ENCODE data around the gene EDA. TPM values are rescaled to one million over a fixed set of nuclear protein-coding genes. Genes with fewer than 3 reads are reported as not detected.

Gene EDA
- total and polyA plus RNA-seq, 10 of the 15 experiments (the other 5 are each of a cell fraction or from before 2014, with no cell fraction given) = 0.06 TPM; not detected in 9

GRCh38 chrX:69987691-69988090, 371.8 kb downstream of the EDA start:
- H3K4me3 ChIP-seq = no peak overlapping the region
- H3K36me3 ChIP-seq (ENCODE audit: control insufficient read depth in 2 of 2, insufficient read depth in 2 of 2, low read length in 1 of 2) = no peaks in the 10 kb centered on the region
- in situ Hi-C loops (cut with MboI) = no loop called here
- H2AFZ ChIP-seq (ENCODE audit: control insufficient read depth, low read depth, low read length) = no peak overlapping the region
- TF ChIP-seq SMAD5 (IDR thresholded peaks at IDR 0.05; ENCODE audit: low read depth) (no peak), ZSCAN29 (IDR thresholded peaks at IDR 0.05) (no peak), IKZF2 (IDR thresholded peaks at IDR 0.05) (no peak), NFYA (IDR thresholded peaks at IDR 0.05; ENCODE audit: borderline replicate concordance, low read depth, low read length) (no peak), NKRF (conservative IDR thresholded peaks at IDR 0.05) (no peak), CTCF (IDR thresholded peaks at IDR 0.05 in 2 of 3, conservative IDR thresholded peaks at IDR 0.05 in 1 of 3; ENCODE audit: control insufficient read depth in 2 of 3, extremely low read depth in 1 of 3, insufficient read depth in 1 of 3, low read depth in 3 of 3, low read length in 3 of 3) (no peak), ATF2 (IDR thresholded peaks at IDR 0.05; ENCODE audit: low read length) (no peak), NR2C2 (IDR thresholded peaks at IDR 0.05; ENCODE audit: borderline replicate concordance, control insufficient read depth, insufficient read length, low read depth) (no peak)
- no peaks in the 10 kb centered on the region for H4K20me1 ChIP-seq (ENCODE audit: control insufficient read depth, insufficient read depth)
- ATAC-seq (no peak), DNase-seq (ENCODE audit: low read depth, low spot score) (no peak), FAIRE-seq (no peak)
- H3K27me3 ChIP-seq (replicated peaks in 1 of 2; ENCODE audit: control insufficient read depth in 2 of 2, insufficient read depth in 2 of 2, low read length in 1 of 2) = no peaks in the 10 kb centered on the region
- H3K4me1 ChIP-seq (ENCODE audit: control insufficient read depth, insufficient read depth, low read length) = no peaks in the 10 kb centered on the region
- H3K4me2 ChIP-seq (ENCODE audit: control insufficient read depth, insufficient read depth) = no peak overlapping the region
- POLR2A ChIA-PET = no interaction called here
- no peak overlapping the region for H3K9ac ChIP-seq (ENCODE audit: control insufficient read depth, insufficient read depth, low read length)
- SMC1A ChIA-PET (ENCODE audit: uncharacterized antibody, unreplicated experiment) = no interaction called here
- H3K79me2 ChIP-seq (ENCODE audit: control insufficient read depth, insufficient read depth, low read length) = no peaks in the 10 kb centered on the region
- H3K9me3 ChIP-seq (replicated peaks; ENCODE audit: control insufficient read depth, insufficient read depth, low read length) = no peaks in the 10 kb centered on the region
- intact Hi-C loops (cut with micrococcal nuclease; ENCODE audit: unreplicated experiment) = no loop called here
- WGBS (ENCODE audit: insufficient coverage, insufficient replicate concordance, low lambda C conversion rate, missing lambda C conversion rate) = 52% methylated on average over 2 of the region's 2 CpGs
- BruUV-seq (replicated peaks) = no TSS peak
- no peak overlapping the region for H3K27ac ChIP-seq (ENCODE audit: control insufficient read depth, insufficient read depth)
- RAD21 ChIA-PET (ENCODE audit: unreplicated experiment) = no interaction called here
- CTCF ChIA-PET = no interaction called here
